Psoas muscle (tissue), 8 donors: ENCODE measurements around the gene CAMK2A. TPM values are rescaled to one million over a fixed set of nuclear protein-coding genes. Genes with fewer than 3 reads are reported as not detected.

Source experiments
- ATAC-seq, 4 donors: fragments of 200-7000 bp; cut with Tn5 transposase; one replicate each; pipeline ENCODE4 v1.9.1; 2020; ENCODE audit warnings: moderate library complexity in 3 of 4, mild to moderate bottlenecking in 2 of 4
- DNase-seq, 2 donors: peaks; one replicate each; pipeline ENCODE4 v3.0.0-alpha.2; 2020
- H3K27ac ChIP-seq: fragments of 200-600 bp; one replicate; pipeline ENCODE4 v1.8.0; 2022
- H3K27me3 ChIP-seq, 3 donors: fragments of 200-600 bp in 1 of 3; one replicate each; pipeline versions ENCODE4 v1.6.1 to v1.8.0; 2013 to 2022; ENCODE audit warnings: low read length in 2 of 3, mild to moderate bottlenecking in 2 of 3, moderate library complexity in 1 of 3; ENCODE audit not compliant: insufficient read depth in 3 of 3
- H3K36me3 ChIP-seq, 2 donors: fragments of 200-600 bp in 1 of 2; one replicate each; pipeline versions ENCODE4 v1.6.1 to v1.8.0; 2013 to 2022; ENCODE audit warnings: low read depth in 1 of 2, mild to moderate bottlenecking in 1 of 2, moderate library complexity in 1 of 2; ENCODE audit not compliant: insufficient read depth in 1 of 2
- H3K4me1 ChIP-seq: fragments of 200-600 bp; one replicate; pipeline ENCODE4 v1.8.0; 2022
- H3K4me3 ChIP-seq: fragments of 200-600 bp; one replicate; pipeline ENCODE4 v1.8.0; 2022; ENCODE audit warnings: mild to moderate bottlenecking
- H3K9me3 ChIP-seq: fragments of 200-600 bp; one replicate; pipeline ENCODE4 v1.8.0; 2022
- CTCF ChIP-seq: fragments of 200-600 bp; IDR thresholded peaks from one replicate; pipeline ENCODE4 v1.8.0; 2022; ENCODE audit warnings: antibody characterized with exemption
- WGBS, 3 donors: extraction: QIAGEN DNeasy Blood & Tissue Kit; methylation state at CpG; one replicate each; pipeline versions ENCODE4 v1.1.6 to v1.1.7; 2013; 5-methylcytosine and 5-hydroxymethylcytosine counted together
- intact Hi-C, 2 donors: fragments of 100-400 bp; cut with DNase I; formaldehyde crosslinking; loops; one replicate each; pipeline versions ENCODE4 v1.11.0 to v1.14.2; 2022
- polyA plus RNA-seq, 3 donors: library from polyadenylated mRNA; stranded (reverse); fragments of 200-250 nt; gene quantifications; one replicate each; pipeline ENCODE4 v1.2.3, GENCODE V29; 2013
- total RNA-seq, 4 donors: library from RNA; stranded (reverse); fragmentation: NEBNext Ultra II Directional in 2 of 4; extraction: Animal tissue kit (Norgen Biotek cat#: 25700) in 2 of 4; gene quantifications; one replicate each; pipeline versions ENCODE4 v1.2.1 to v1.2.4, GENCODE V29; 2021 to 2023
- donor health status: healthy with polysubstance abuse.
- donor health status: DM: no; HTN: no; CAD: no; lungs with moderate emphysema.
- donor health status: Bipolar disorder and iron deficiency.
- donor health status: healthy.
- donor health status: DM: yes; HTN: yes; CAD: no.
- donor health status: DM: no; HTN: no; CAD: no.
- donor health status: DM: no; HTN: no; CAD: no.
- donor health status: DM: yes; HTN: yes; CAD: no.

The CAMK2A gene
- total and polyA plus RNA-seq, 7 donors = 8.1 to 118 (median 45.3) TPM

DNA sequence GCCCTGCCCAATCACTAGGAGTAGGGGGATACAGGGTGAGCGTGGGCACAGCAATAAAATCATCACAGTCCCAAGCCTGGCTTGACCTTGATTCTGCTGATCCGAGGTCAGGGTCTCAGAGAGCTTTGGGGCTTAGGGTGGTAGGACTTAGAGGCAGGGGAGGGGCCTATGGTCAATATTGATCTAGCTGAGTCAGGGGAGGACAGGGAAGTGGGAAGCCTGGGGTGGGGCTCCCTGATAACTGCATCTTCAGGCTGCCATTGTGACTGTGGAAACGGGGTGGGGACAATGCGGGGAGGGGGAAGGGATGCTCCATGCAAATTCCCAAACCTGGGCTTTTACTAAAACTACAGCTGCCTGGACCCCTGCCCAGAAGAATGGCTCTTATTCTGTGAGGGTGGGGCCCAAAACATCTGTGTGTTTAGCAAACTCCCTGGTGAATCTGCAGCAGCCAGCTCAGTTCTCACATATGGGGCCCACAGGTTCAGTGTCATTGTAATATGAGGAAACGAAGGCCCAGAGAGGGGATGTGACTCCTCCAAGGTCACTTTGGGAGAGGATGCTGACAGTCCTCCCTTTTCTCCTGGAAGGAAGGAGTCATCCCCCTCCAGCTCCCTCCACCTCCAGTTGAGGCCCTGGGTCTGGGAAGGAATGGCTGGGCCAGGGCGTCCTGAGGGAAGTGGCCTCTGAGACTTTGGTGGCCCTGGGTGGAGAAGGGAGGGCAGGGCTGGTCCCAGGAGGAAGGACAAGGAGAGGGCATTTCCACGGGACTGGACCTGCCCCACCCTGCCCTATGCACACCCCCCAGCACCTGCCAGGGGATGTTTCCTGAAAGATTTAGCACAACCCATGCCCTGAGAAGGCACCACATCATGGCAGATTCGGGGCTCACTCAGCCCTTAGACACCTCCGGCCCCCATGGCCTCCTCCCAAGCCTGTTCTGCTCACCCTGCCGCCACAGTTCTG lies 73.3 kb downstream of the CAMK2A start:
- Histone ChIP-seq H3K27ac (no peak overlapping the region), H3K27me3 (no peaks in the 10 kb centered on the region), H3K9me3 (no peaks in the 10 kb centered on the region), H3K4me3 (no peak overlapping the region), H3K36me3 (peaks cover 0 to 4% of the 10 kb centered on the region in 2 donors), H3K4me1 (no peaks in the 10 kb centered on the region)
- ATAC-seq = no peak
- no peak for TF ChIP-seq CTCF
- no peak for DNase-seq
- WGBS, 3 donors = 75 to 77% (median 77%) methylated on average over 7 to 10 of the region's 10 CpGs
- intact Hi-C loops = loop anchor here (2.0 to 5.0 kb wide), 2 partner anchors 55 to 194 kb away; no protein-coding TSS in a partner anchor

- H3K27me3 ChIP-seq = no peaks in the 10 kb centered on the region
- DNase-seq (peak; percentile 64 to 68), ATAC-seq (peak in 1 of 4 donors; percentile 26)
- H3K4me1 ChIP-seq = no peaks in the 10 kb centered on the region
- H3K36me3 ChIP-seq = no peaks in the 10 kb centered on the region
- intact Hi-C loops = no loop called here
- WGBS, 3 donors = 61 to 66% (median 65%) methylated on average over 7 of the region's 7 CpGs
- no peaks in the 10 kb centered on the region for H3K9me3 ChIP-seq
- peak overlapping the region; percentile 36 for H3K27ac ChIP-seq
- H3K4me3 ChIP-seq = no peak overlapping the region
- no peak for TF ChIP-seq CTCF
Measured at GRCh38 chr5:150214289-150214688, 75.3 kb downstream of the CAMK2A start.

DNA sequence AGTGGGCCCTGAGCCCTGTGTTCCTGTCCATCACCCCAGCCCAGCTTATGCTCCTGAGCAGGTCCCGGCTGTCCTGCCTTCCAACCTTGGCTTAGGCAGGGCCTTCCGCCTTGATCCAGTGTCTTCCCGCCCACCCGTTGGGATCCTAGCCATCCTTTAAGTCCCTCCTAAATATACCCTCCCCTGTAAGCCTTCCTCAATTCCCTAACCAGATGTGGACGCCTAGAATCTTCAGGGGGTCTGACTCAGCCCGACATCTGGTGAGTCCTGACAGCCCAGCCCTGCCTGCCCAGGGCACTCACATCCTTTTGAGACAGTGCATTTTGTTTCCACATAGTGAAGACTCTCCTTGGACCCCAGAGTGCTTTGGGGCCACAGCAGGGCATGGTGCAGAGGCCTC lies 76.0 kb downstream of the CAMK2A start:
- Histone ChIP-seq H3K4me1 (no peaks in the 10 kb centered on the region), H3K27me3 (no peaks in the 10 kb centered on the region), H3K4me3 (no peak overlapping the region), H3K36me3 (no peaks in the 10 kb centered on the region), H3K9me3 (no peaks in the 10 kb centered on the region), H3K27ac (no peak overlapping the region)
- peak in 1 of 4 donors; percentile 37 for ATAC-seq
- DNase-seq = no peak
- intact Hi-C loops = no loop called here
- no peak for TF ChIP-seq CTCF
- WGBS, 3 donors = 69 to 90% (median 84%) methylated on average over 6 of the region's 6 CpGs

DNA sequence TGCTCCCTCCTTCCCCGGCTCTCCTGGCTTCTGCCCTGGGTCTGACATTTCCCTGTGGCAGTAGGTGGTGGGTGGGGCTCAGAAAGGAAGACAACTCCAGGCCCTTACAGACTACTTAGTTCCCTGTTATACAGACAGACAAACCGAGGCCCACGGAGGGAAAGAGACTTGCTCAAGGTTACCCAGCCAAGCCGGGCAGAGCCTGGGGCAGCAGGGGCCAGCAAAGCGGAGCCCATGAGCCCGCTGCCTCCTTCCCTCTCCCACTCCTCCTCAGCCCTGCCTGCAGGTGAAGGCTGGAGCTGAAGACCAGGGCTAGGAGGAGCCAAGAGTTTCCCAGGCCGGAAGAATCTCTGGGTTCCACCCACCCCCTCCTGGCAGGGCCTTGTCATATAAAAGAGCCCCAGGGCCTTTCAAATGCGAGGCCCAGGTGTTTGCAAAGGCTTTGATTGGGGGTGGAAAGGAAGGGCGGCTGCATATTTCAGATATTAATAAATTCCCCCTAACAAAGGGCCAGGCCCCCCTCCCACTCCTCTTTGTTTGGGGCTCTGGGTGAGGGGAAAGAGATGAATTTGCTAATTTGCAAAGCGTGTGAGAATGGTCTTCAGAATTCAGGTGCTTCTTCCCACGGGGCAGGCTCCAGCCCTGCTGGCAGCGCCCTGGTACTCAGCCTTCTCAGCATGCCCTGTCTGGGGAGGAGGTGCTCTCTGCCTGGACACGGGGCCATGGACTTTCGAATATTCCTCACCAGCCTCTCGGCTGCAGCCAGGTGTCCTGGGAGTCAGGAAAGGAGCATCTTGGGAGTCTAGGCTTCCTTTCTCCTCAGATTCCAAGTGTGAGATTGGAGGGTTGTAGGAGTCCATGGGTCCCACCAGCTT lies 78.2 kb downstream of the CAMK2A start:
- DNase-seq (no peak), ATAC-seq (no peak)
- WGBS, 3 donors = 86 to 91% (median 90%) methylated on average over 15 of the region's 15 CpGs
- intact Hi-C loops = no loop called here
- Histone ChIP-seq H3K36me3 (no peaks in the 10 kb centered on the region), H3K4me1 (no peaks in the 10 kb centered on the region), H3K4me3 (no peak overlapping the region), H3K27ac (no peak overlapping the region), H3K27me3 (no peaks in the 10 kb centered on the region), H3K9me3 (no peaks in the 10 kb centered on the region)
- no peak for TF ChIP-seq CTCF
